Dedifferentiated amniotic fluid mesenchymal stem cell (primary cell): ENCODE results near the gene DYNC1LI2.
A peak's percentile ranks its signal among the peaks of the same experiment; 100 is the strongest.
"Not testable (repeated sequence)": the region's sequence is repeated elsewhere in the genome, so short reads cannot be mapped to it uniquely, and the experiment has no call there.

ENCODE experiments used
- DNase-seq: peaks from one replicate; pipeline ENCODE4 v3.0.0-alpha.2; 2016; ENCODE audit errors: extremely low spot score

DYNC1LI2 gene

GRCh38 chr16:66696669-66697630 lies 54.5 kb downstream of the DYNC1LI2 start, which contains the start of gene CMTM4:
Gene CMTM4, minus strand, starts transcription at chr16:66696743. Its CDS starts 218 bp downstream, at chr16:66696525.
- DNase-seq = peak; percentile 65

- DNase-seq = no peak
These were observed 55.3 kb downstream of the DYNC1LI2 start for GRCh38 chr16:66695935-66696668.

- DNase-seq = no peak
These were observed 55.9 kb downstream of the DYNC1LI2 start for GRCh38 chr16:66695471-66695934.

- DNase-seq = no peak
These were observed 58.3 kb downstream of the DYNC1LI2 start for GRCh38 chr16:66693149-66693548.

GRCh38 chr16:66692341-66692740 lies 59.1 kb downstream of the DYNC1LI2 start:
- DNase-seq = no peak

GRCh38 chr16:66691234-66691633 lies 60.2 kb downstream of the DYNC1LI2 start:
- no peak for DNase-seq

- no peak for DNase-seq
These were observed 61.1 kb downstream of the DYNC1LI2 start for GRCh38 chr16:66690106-66690847.

GRCh38 chr16:66689282-66689681 lies 62.1 kb downstream of the DYNC1LI2 start:
- DNase-seq = no peak

GRCh38 chr16:66687906-66688625 lies 63.3 kb downstream of the DYNC1LI2 start:
- DNase-seq = no peak

- DNase-seq = not testable (repeated sequence)
These were observed 65.8 kb downstream of the DYNC1LI2 start for GRCh38 chr16:66685501-66686115.

- peak; percentile 28 for DNase-seq
These were observed 69.1 kb downstream of the DYNC1LI2 start for GRCh38 chr16:66682271-66682670.

- DNase-seq = no peak
These were observed 69.7 kb downstream of the DYNC1LI2 start for GRCh38 chr16:66681676-66682075.

- no peak for DNase-seq
These were observed 73.1 kb downstream of the DYNC1LI2 start for GRCh38 chr16:66678337-66678736.

- no peak for DNase-seq
These were observed 73.6 kb downstream of the DYNC1LI2 start for GRCh38 chr16:66677836-66678235.

- DNase-seq = no peak
These were observed 74.2 kb downstream of the DYNC1LI2 start for GRCh38 chr16:66677179-66677578.

GRCh38 chr16:66676599-66676998 lies 74.8 kb downstream of the DYNC1LI2 start:
- no peak for DNase-seq

GRCh38 chr16:66673691-66674090 lies 77.7 kb downstream of the DYNC1LI2 start:
- no peak for DNase-seq
